ENCODE measurements around the gene PYGB. TPM values are rescaled to one million over a fixed set of nuclear protein-coding genes. Genes with fewer than 3 reads are reported as not detected.

Gene PYGB
- total and polyA plus RNA-seq, 7 donors = 4.9 to 22.3 (median 9.5) TPM

GRCh38 chr20:25203871-25204320 is 44.0 kb upstream of the PYGB start:
- H3K4me3 ChIP-seq = no peak overlapping the region
- no peaks in the 10 kb centered on the region for H3K27me3 ChIP-seq (ENCODE audit: insufficient read depth in 3 of 3, low read length in 2 of 3)
- peaks cover 22% of the 10 kb centered on the region for H3K4me1 ChIP-seq
- intact Hi-C loops (cut with DNase I) = no loop called here
- no peaks in the 10 kb centered on the region for H3K36me3 ChIP-seq (ENCODE audit: insufficient read depth in 1 of 2, low read depth in 1 of 2)
- 63 to 76% (median 65%) methylated on average over 1 of the region's 1 CpG for WGBS, 3 donors
- DNase-seq = no peak
- ATAC-seq = no peak
- H3K27ac ChIP-seq = no peak overlapping the region
- TF ChIP-seq CTCF (IDR thresholded peaks at IDR 0.05) = no peak
- H3K9me3 ChIP-seq = no peaks in the 10 kb centered on the region

- H3K9me3 ChIP-seq = no peaks in the 10 kb centered on the region
- no peaks in the 10 kb centered on the region for H3K27me3 ChIP-seq (ENCODE audit: insufficient read depth in 3 of 3, low read length in 2 of 3)
- WGBS, 3 donors = 88 to 92% (median 90%) methylated on average over 9 of the region's 9 CpGs
- ATAC-seq (no peak), DNase-seq (no peak)
- no peak overlapping the region for H3K27ac ChIP-seq
- H3K36me3 ChIP-seq (ENCODE audit: insufficient read depth in 1 of 2, low read depth in 1 of 2) = peaks cover 0 to 1% of the 10 kb centered on the region in 2 donors
- H3K4me1 ChIP-seq = peaks cover 14% of the 10 kb centered on the region
- no peak for TF ChIP-seq CTCF (IDR thresholded peaks at IDR 0.05)
- intact Hi-C loops (cut with DNase I) = no loop called here
- H3K4me3 ChIP-seq = no peak overlapping the region
Measured at GRCh38 chr20:25204550-25205276, 43.2 kb upstream of the PYGB start.

GRCh38 chr20:25205277-25206062 is 42.4 kb upstream of the PYGB start:
- Histone ChIP-seq H3K27ac (no peak overlapping the region), H3K4me1 (peaks cover 6% of the 10 kb centered on the region), H3K36me3 (ENCODE audit: insufficient read depth in 1 of 2, low read depth in 1 of 2) (peaks cover 0 to 8% of the 10 kb centered on the region in 2 donors), H3K4me3 (no peak overlapping the region), H3K27me3 (ENCODE audit: insufficient read depth in 3 of 3, low read length in 2 of 3) (no peaks in the 10 kb centered on the region), H3K9me3 (no peaks in the 10 kb centered on the region)
- intact Hi-C loops (cut with DNase I) = no loop called here
- TF ChIP-seq CTCF (IDR thresholded peaks at IDR 0.05) = no peak
- peak in 3 of 4 donors; percentile 17 to 23 (median 22) for ATAC-seq
- no peak for DNase-seq
- WGBS, 3 donors = 70 to 79% (median 71%) methylated on average over 18 to 21 of the region's 21 CpGs

- H3K27me3 ChIP-seq (ENCODE audit: insufficient read depth in 3 of 3, low read length in 2 of 3) = no peaks in the 10 kb centered on the region
- H3K4me3 ChIP-seq = no peak overlapping the region
- peaks cover 2 to 14% of the 10 kb centered on the region in 2 donors for H3K36me3 ChIP-seq (ENCODE audit: insufficient read depth in 1 of 2, low read depth in 1 of 2)
- no peak for DNase-seq
- H3K4me1 ChIP-seq = peaks cover 3% of the 10 kb centered on the region
- H3K27ac ChIP-seq = no peak overlapping the region
- H3K9me3 ChIP-seq = no peaks in the 10 kb centered on the region
- intact Hi-C loops (cut with DNase I) = no loop called here
- no peak for ATAC-seq
- 88 to 92% (median 90%) methylated on average over 9 of the region's 9 CpGs for WGBS, 3 donors
- TF ChIP-seq CTCF (IDR thresholded peaks at IDR 0.05) = no peak
Measured at GRCh38 chr20:25206063-25206403, 41.9 kb upstream of the PYGB start.

Data from psoas muscle (tissue), 8 donors.